GM12874 (cell line): ENCODE measurements around the gene ARRB1.
A peak's percentile ranks its signal among the peaks of the same experiment; 100 is the strongest.

Experiments
- CTCF ChIP-seq: IDR thresholded peaks from 2 replicates; pipeline ENCODE4 v1.5.1; 2011; ENCODE audit warnings: low read depth, mild to moderate bottlenecking, control low read depth, low read length, moderate library complexity; ENCODE audit not compliant: insufficient read depth

Gene ARRB1

GRCh38 chr11:75388386-75389275 is 37.2 kb upstream of the ARRB1 start:
- peak; percentile 71 for TF ChIP-seq CTCF

GRCh38 chr11:75387736-75388294 is 36.4 kb upstream of the ARRB1 start:
- no peak for TF ChIP-seq CTCF

- TF ChIP-seq CTCF: no peak
Measured at GRCh38 chr11:75386942-75387630, 35.6 kb upstream of the ARRB1 start.

GRCh38 chr11:75384438-75385080 is 33.1 kb upstream of the ARRB1 start:
- peak; percentile 97 for TF ChIP-seq CTCF

GRCh38 chr11:75383246-75383645 is 31.8 kb upstream of the ARRB1 start:
- no peak for TF ChIP-seq CTCF

- TF ChIP-seq CTCF: no peak
Measured at GRCh38 chr11:75380716-75381420, 29.4 kb upstream of the ARRB1 start.
